HG02571 (cell line): ENCODE data around the gene DNAH9.
"Not testable (repeated sequence)": the region's sequence is repeated elsewhere in the genome, so short reads cannot be mapped to it uniquely, and the experiment has no call there.

ENCODE experiments used
- ATAC-seq: cut with Tn5 transposase; IDR thresholded peaks from one replicate; pipeline ENCODE4 v1.9.1; 2021; ENCODE audit warnings: mild to moderate bottlenecking, moderate library complexity; ENCODE audit not compliant: unreplicated experiment

The DNAH9 gene

DNA sequence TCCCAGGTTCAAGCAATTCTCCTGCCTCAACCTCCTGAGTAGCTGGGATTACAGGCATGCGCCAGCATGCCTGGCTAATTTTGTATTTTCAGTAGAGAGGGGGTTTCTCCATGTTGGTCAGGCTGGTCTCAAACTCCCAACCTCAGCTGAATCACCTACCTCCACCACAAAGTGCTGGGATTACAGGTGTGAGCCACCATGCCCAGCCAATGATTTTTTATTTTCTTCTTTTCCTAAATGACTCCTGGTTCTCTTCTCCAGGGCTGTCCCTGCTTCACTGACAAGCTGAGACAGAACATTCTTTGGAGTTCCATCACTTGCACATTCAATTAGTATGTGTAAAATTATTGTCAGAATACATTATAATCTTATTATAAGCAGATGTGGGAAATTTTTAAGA lies 351.3 kb downstream of the DNAH9 start:
- ATAC-seq: not testable (repeated sequence)

DNA sequence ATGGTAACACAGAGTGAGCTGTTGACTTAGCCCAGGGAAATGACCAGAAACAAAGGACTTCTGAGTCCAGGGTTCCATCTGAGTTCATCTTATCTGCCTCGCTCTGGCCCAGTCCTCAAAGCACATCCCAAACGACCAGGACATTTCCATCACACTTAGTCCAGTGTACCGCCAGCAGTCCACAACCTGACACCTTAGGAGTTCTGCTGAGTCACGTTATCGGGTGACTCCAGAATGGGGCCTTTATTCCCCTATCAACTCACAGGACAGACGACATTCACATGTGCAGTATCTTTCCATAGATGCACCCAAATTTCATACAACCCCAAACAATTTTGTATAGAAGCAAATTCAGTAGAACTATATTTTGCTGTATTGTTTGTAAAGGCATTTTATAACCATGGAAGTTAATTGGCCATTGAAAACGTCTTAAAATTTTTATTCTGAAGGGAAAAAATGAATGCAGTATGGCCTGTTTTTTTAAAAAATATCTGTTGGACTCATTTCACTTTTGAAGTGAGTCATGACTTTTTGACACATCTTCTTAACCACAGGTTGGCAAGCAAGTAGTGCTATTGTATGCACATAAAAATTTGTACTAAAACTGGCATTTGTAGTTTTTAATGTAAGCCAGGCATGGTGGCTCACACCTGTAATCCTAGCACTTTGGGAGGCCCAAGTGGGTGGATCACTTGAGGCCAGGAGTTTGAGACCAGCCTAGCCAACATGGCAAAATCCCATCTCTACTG lies 352.7 kb downstream of the DNAH9 start:
- no peak for ATAC-seq

DNA sequence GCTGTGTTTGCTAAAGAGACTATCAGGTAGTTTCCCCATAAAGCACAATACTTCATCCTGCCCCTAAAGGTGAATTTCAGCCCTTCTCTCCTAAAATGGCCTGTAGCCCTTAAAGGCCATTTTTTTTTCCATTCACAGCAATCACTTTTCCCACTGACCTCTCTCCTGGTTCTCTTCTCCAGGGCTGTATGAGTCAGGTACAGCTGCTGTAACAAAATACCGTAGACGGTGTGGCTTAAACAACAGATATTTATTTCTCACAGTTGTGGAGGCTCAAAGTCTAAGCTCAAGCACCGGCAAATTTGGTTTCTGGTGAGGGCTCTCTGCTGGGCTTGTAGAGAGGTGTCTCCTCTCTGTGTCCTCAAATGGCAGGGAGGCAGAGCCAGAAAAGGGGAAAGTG lies 354.3 kb downstream of the DNAH9 start:
- no peak for ATAC-seq

DNA sequence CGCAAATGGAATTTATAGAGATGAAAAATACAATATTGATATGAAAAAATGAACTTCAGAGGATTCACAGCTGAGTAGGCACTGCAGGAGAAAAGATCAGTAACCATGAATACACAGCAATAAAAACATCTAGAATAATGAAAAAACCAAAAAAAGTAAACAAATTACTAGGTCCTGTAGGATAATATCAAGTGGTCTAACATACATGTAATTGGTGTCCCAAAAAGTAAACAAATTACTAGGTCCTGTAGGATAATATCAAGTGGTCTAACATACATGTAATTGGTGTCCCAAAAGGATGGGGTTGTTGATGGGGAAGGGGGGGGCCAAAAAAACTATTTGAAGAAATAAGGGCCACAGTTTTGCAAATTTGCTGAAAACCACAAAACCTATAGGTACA lies 355.7 kb downstream of the DNAH9 start:
- ATAC-seq: no peak

DNA sequence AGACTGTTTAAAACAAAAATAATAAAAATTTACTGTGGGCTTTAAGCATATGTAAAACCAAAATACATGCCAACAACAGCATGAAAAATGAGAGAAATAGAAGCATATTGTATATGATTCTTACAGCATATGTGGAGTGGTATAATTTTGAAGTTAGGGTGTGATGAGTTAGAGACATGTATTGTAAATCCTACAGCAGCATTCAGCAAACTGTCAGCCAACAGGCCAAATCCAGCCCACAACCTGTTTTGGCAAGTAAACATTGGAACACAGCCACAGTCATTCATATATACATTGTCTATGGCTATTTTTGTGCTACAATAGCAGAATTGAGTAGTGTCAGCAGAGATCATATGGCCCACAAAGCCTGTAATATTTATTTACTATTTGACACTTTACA lies 356.7 kb downstream of the DNAH9 start:
- ATAC-seq: no peak

DNA sequence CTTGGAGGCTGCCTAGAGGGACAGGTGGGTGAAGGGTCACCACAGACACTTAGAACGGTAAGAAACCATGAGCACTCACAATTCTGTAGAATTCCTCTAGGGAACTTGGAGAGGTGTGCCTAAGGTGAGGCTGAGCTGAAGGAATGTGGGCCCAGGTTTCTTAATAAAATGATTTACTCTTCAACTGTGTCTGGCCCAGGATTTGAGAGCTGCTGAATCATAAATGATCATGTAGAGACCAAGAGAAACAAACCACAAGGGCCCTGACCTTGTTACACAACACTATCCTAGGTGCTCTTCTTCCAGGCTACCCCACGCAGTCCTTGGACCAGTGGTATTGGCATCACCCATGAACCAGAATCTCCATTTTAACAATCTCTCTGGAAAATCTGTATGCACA lies 371.3 kb downstream of the DNAH9 start:
- ATAC-seq: no peak

DNA sequence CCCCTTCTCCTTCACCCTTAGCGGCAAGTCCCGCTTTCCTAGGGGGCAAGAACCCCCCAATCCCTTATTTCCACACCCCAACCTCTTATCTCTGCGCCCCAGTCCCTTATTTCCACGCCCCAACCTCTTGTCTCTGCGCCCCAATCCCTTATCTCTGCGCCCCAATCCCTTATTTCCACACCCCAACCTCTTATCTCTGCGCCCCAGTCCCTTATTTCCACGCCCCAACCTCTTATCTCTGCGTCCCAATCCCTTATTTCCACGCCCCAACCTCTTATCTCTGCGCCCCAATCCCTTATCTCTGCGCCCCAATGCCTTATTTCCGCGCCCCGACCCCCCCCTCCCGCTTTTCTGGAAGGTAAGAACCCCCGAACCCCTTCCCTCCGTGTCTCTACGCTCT lies 374.5 kb downstream of the DNAH9 start:
- not testable (repeated sequence) for ATAC-seq

DNA sequence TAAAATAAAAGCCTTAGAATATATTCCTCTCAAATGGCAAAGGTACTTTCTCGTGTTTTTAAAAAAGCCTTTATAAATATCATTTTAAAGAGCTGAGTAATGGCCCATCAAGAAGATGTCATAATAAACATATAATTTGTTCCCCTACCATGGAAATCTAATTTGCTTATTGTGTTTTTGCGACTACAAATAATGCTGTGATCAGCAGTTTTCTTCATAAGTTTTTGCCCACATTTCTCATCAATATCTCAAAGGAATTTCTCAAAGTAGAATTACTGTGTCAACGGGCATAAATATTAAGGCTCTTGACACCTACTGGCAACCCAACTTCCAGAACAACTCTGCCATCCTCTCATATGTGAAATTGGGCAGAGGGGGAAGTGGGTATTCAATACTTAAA lies 381.5 kb downstream of the DNAH9 start:
- no peak for ATAC-seq

DNA sequence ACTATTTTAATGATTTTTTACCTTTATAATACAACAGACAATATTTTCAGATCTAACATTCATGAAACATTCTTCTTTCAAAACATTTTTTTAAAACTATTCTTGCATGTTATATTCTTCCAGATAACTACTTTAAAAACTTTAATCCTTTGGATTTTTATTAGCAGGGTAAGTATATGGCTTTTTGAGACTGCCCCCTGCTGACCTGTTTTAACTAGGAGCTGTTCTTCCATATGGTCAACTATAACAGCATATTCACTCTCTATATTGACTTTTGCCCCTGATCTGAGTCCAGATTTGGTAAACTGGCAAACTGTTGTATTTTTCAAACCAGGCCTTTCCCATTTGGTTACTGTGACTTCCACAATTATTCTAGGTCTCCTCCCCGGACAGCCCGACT lies 382.5 kb downstream of the DNAH9 start:
- ATAC-seq: no peak

DNA sequence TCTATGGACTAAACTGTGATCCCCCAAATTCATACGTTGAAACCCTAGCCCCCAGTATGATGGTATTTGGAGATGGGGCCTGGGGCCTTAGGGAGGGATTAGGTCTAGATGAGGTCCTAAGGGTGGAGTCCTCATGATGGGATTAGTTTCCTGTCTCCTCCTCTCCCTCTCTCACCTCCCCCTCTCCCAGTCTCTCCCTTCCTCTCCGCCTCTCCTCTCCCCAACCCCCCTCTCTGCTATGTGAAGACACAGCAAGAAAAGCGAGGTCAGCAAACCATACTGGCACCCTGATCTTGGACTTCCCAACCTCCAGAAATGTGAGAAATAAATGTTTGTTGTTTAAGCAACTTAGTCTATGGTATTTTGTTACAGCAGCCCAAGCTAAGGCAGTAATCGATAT lies 383.6 kb downstream of the DNAH9 start:
- no peak for ATAC-seq

DNA sequence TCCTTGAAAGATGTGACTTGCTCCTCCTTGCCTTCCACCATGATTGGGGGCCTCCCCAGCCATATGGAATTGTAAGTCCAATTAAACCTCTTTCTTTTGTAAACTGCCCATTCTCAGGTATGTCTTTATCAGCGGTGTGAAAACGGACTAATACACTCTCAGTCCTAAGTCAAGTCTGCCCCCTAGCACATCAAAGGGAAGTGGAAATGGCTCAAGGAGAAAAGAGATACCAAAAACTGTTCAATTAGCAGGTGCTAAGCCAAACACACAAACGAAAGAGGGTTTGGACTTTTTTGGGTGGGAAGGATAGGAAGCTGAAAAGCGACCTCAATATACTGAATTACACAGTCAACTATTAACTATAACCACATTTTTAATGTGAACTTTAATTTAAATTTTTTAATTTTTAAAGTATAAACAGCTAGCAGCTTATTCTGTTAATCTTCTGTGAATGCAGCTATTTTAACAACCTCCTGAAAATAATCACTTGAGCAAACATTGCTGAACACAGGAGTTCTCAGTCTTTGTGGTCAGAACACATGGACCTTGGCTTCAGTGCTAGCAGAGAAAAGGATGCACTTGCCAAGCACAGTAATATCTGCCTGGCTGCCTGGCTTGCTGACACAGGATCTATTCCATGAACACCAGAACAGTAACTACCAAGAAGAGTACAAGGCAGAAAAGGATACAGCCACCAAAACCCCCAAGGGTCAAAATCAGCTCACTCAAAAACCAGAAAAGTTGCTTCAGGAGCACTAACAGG lies 388.1 kb downstream of the DNAH9 start:
- no peak for ATAC-seq

DNA sequence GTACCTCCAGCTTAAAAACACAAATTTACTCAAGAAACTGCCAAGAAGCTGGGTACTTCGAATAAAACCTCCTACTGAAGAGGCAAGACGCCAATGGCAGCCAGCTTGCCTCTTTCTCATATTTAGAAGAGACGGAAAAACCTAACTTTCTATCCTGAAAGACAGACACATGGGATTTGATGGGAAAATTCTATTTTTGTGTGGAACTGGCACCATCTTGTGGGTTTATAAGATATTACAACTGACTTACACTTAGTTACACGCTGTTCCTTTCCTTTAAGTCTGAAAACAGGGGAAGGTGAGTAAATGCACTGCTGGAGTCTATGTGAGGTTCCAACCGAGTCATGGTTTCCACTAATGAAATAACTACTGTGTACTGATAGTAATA lies 388.7 kb downstream of the DNAH9 start:
- ATAC-seq: no peak

DNA sequence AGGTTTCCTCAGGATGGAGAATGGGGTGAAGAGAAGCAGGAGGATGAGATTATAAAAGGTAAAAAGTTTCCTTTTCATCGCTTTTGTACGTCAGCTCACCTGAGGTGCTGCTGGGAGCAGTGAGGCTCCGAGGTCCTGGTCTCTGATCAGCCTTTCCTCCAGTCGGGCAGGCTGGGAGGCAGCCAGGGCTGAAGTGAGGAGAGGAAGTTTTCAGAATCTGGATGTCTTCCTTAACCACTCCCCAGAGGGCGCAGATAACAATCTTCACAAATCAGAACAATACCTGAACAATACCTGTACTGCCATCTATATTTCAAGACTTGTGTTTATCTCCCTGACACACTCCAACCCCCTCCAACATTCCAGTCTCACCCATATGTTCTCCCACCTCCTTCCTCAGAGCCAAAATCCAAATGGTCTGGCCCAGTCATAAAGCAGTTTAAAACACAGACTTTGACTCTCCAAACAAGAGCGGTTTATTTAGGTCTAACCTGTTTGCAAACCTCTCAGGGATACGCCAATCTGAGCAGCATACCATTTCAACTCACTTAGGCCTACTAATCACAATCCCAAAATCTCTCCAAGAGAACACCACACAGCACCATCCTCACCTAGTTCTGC lies 392.2 kb downstream of the DNAH9 start:
- no peak for ATAC-seq

DNA sequence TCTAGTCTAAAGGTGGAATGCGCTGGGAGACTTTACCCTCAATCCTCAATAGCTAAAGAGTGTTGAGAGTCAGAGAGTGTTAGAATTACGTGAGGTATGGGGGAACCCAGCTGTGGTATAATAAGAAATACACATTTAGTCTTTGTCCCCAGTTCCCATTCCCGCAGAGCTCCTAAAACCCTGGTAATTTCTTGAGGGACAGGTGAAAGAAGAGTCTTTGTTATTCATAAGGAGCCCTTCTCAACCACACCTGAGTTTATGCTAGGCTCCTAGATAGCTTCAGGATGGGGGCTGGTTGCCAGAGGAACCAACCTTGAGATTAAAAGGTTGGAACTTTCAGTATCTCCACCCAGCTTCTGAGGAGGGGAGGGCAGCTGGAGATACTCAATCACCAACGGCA lies 393.2 kb downstream of the DNAH9 start:
- no peak for ATAC-seq

DNA sequence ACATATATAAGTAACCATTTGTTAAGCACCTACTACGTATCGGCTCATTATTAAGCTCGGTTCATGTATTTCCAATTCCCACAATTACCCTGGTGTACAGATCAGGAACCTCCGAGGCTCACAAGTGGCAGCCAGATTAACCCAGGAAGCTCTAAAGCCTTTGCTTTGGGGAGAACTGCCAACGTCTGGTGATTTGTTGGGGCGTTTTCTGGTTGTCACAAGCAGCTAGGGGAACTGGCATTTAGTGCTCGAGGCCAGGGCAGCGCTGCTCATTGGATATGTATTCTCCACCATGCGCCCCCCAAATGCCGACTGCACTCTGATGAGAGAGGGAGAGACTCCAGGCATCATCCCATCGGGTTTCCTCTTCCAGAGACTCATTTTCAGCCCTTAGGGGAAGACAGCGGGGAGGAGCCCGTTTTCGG lies 398.5 kb downstream of the DNAH9 start:
- peak; percentile 25 for ATAC-seq

DNA sequence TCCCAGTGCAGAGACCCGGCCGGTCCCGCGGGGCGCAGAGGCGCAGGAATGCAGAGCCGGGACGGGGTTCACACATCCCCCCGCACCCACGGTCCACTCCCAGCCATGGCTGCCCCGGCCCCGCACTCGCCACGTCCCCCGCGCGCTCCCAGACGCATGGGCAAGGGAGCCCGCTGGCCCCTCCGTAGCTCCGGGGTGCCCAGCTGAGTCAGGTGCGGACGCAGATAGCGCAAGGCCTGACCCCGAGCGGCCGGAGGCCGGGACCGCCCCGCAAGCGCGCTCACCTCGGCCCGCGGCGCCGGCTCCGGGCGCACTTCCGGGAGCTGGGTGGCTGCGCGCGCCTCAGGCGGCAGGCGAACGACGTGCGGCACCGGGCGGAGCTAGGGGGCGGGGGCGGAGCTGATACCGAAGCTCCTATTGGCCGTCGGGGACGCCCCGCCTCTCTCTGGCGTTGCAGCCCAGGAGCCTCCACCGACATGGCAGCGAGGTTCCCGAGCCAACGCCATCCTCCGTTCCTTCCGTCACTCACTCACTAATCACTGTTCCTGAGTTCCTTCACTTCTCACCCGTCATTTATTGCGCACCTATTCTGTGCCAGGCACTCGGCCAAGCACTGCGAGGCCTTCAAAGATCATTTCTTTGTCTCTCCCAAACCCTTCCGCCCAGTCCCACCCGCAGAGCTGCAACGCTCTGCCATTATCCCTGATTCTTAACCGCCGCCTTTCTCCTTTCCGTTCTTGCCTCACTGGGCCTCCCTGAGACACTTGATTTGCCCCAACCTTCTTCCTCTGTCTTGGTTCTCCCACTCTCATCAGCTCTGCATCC lies 399.1 kb downstream of the DNAH9 start, which contains the start of gene ZNF18:
Gene ZNF18, minus strand, starts transcription at position 329 of the 825 bp plus-strand sequence. CDS start 4,646 bp downstream, outside the sequence.
- ATAC-seq: peak; percentile 94

DNA sequence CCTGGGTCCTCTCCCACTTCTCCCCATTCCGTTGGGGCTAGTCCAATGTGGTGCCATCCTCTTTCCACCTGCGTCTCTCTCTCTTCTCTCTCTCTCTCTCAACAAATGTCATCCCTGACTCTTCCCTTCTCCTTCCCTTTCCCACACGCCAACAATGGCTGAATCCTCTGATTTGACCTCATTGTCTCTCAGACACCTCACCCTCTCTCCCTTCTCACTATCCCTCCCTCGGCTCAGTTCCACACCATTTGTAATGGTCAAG lies 399.6 kb downstream of the DNAH9 start:
- ATAC-seq: no peak

DNA sequence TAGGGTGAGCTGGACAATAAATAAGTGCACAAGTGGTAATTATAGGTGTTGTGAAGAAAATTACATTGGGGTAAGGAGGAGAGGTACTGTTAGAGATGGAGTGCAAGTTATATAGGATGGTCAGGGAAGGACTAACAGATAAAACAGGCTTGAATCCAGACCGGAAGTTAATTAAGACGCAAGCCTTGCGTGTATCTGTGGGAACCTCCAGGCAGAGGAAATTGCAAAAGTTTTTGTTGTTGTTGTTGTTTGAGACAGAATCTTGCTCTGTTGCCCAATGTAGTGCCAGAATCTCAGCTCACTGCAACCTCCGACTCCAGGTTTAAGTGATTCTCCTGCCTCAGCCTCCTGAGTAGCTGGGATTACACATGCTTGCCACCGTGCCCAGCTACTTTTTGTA lies 401.4 kb downstream of the DNAH9 start:
- ATAC-seq: no peak

DNA sequence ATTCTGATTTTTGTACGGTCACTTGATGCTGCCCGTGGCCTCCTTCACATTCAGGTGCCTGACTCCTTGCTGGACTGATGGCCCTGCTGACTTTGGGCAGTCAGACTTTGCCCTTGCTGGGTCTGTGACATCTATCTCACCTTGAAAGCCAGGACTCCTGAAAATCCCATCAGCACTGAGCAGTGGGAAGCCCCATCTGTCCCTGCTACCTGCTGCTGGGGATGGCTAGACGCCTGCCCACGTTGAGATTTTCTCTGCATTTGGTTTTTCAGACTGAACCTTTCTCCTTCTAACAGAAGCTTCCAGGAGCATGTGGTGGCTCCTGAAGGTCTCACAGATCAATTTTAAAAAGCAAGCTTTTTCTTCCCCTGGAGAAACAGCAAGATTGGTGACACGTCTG lies 409.2 kb downstream of the DNAH9 start:
- no peak for ATAC-seq
